NCI-H2171 treated with DMSO at 0.1 percent for 48 hours (cell line): ENCODE results near the gene GLB1L.

Experiments
- DNase-seq: peaks from one replicate; lab custom pipeline; 2025; lab: John Stamatoyannopoulos, UW

GLB1L gene

DNA sequence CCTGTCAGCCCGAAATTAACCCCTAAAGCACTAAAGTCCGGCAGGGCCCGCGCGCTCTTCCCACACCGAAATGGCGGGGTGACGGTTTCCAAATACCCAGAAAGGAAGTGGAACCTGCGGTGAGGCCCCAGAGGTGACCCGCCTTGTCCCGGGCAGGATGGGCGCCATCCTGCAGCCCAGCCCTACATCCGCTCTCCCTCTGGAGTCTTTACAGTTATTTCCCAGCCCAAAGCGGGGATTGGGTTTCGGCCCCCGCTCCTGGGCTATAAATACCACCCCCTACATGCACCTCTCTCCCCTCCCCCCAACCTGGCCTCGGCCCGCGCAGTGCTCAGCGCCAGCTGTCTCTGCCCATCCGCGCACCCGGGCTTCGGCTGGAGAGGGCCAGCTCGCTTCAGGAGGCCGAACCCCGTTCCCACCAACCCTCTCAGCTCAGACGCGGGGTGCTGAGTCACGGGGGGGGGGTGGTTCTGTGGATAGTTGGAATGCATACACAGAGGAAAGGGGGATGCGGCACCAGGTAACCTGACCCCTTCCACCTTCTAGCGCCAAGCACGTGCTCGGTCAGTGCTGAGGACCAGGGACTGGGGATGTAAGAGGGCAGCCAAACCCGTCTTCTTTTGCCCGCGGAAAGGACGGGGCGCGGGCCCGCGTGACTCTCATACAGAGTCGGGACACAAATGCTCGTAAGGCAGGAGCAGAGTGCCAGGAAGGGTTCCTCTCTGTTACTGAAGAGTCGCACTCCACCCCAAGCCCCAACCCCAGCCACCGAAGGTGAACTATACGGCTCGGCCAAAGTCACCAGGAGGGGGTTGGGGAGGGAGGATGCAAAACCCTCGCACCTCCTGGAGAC, 7.9 kb upstream of the GLB1L start, which contains the start of gene TUBA4B:
Gene TUBA4B (plus strand): TSS at position 344 of the 853 bp plus-strand sequence. CDS start 165 bp downstream, at position 509.
- DNase-seq = peak; percentile 68

DNA sequence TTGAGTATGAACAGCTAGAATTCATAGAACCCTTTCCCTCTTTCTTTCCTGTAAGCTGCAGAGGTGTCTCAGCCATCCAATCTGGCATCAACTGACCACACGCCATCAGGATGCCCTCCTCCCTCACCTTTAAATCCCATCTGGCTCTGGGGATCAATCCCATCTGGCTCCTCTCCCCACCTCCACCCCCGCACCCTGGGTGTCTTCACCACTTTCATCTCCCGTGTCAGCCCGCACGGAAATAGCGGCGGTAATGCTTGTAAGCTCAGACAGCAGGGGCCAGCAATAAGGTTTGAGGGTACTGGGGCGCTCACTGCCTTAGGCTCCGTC, 7.3 kb upstream of the GLB1L start:
- peak; percentile 58 for DNase-seq

DNA sequence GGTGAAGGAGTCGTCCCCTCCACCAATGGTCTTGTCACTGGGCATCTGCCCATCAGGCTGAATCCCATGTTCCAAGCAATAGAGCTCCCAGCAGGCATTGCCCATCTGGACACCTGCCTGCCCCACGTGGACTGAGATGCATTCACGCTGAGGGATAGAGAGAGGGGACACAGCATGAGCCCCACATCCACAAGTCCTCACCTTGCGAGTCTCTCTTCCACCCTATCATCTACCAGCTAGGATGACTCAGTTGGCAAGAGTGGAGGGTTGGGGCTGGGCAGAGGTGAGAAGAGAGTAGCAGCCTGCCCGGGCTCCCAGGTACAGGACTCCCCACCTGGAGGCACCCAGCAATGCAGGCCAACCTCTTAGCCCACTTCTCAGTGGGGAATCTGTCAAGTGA, 6.8 kb upstream of the GLB1L start:
- no peak for DNase-seq

DNA sequence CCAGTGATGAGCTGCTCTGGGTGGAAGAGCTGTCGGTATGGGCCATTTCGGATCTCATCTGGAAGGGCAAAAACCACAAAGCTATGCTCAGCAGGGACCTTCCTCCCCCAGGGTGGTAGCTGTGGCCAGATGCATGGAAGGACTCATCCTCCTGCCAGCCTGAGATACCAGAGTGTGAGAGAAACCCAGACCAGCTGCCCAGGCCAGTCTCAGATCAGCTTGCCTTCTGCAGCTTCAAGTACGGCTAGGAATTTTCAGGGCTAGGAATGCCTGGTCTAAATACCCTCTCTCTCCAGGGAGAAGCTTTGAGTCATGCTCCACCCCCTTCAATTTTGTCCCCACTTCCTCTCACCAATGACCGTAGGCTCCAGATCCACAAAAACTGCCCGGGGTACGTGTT, 6.4 kb upstream of the GLB1L start:
- DNase-seq = no peak

DNA sequence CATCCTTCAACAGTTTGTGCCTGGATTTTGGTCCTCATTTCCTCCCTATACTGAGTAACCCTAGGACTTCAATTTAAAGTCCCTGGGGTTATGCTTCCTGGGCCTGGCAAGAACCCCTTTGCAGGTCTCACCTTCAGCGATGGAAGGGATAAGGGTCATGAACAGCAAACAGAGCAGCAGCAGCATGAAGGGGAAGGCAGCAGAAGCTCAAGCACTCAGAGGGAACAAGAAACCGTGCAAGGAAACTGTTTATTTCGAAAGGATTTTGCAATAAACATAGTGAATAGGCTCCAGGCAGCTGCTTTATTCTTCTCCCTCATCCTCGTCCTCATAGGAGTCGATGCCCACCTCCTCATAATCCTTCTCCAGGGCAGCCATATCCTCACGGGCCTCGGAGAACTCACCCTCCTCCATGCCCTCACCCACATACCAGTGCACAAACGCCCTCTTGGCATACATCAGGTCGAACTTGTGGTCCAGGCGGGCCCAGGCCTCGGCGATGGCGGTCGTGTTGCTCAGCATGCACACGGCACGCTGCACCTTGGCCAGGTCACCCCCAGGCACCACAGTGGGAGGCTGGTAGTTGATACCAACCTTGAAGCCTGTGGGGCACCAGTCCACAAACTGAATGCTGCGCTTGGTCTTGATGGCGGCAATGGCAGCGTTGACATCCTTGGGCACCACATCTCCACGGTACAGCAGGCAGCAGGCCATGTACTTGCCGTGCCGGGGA, 5.0 kb upstream of the GLB1L start:
- no peak for DNase-seq

DNA sequence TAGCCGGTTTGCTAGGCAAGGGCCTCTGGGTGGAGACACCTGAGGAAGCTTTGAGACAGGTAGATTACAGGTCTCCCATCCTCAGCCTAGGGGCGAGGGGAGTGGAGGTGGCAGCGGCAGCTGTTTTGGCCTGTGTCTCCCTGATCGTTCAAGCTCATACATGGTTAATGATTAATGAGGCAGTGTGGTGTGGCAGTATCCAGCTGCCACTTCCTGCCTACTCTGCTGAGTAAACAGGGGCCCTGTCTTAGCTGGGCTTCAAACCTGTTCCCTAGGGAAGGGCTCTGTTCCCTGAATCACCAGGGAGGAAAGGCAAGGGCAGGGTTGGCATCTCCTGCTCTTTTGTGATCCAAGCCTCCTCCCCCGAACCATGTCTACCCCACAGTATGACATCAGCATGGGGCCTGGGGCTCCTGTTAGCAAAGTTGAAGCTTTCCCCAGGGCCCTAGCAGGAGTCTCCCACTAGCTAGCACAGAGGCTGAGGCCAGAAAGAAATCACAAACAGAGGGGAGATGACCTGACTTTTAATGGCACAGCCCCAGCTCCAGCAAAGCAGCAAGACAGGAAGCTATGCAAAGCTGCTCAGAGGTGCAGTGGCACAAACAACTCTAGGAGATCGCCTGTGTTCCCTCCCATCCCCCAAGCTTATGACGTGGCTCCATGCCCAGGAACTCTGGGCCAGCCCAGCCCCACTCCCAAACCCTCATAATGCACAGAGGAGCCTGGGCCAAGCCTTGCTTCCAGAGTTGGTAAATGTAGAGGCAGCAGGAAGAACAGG, 4.1 kb upstream of the GLB1L start:
- peak; percentile 96 for DNase-seq

DNA sequence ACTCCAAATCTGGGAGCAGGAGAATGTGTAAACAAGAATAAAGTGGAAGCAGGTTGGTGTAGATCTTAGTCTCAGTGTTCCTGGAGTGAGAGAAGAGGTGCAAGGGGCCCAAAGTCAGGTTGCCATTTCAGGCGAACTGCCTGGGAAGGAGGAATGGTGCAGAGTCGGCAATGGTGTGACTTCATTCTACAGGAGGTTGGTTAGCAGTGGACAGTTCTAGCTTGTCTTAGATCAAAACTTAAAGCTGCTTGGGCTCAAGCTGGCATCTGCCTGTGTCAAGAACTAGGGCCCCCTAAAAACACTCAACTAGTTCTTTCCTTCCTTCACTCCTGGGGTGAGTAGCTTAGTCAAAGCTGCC, 3.6 kb upstream of the GLB1L start:
- no peak for DNase-seq

DNA sequence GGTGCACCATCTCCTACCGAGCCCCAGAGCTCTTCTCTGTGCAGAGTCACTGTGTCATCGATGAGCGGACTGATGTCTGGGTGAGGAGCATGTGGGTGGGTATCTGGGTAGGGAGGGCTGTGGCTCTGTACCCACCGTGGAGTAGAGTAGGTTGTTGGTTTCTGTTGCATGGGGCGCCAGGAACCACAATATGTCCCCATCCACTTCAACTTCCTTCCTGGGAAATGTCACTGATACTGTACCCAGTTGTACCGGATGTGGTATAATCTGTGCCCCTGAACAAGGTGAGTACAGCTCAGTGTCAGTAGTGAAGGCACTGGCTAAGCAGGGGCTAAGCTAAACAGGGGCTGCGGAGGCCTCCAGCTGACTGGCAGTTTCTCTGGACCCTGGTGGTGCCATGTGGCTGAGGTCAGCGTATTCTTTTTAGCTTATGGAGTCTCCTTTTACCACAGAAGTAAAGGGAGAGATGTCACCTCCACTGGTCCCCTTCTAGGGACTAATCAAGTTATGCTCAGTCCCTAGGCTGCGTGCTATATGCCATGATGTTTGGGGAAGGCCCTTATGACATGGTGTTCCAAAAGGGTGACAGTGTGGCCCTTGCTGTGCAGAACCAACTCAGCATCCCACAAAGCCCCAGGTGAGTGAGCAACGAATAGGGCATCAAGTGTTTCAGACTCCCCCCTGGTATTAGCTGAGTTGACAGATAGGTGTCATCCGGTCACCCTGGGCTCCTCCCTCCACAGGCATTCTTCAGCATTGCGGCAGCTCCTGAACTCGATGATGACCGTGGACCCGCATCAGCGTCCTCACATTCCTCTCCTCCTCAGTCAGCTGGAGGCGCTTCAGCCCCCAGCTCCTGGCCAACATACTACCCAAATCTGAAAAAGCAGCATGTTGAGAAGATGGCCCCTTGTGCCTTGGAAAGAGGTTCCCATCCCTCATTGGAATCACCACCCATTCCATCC, 2.7 kb upstream of the GLB1L start:
- DNase-seq = no peak

DNA sequence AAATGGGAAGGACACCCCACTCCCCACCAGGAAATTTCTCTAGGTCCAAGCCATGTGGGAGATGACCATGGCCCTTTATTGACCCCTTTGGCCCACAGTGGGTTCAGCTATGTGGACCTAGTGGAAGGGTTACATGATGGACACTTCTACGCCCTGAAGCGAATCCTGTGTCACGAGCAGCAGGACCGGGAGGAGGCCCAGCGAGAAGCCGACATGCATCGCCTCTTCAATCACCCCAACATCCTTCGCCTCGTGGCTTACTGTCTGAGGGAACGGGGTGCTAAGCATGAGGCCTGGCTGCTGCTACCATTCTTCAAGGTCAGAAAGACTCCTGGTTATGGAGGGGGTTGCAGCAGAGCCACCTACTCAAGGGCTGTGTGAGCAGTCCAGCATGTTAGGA, 1.3 kb upstream of the GLB1L start:
- DNase-seq = no peak

DNA sequence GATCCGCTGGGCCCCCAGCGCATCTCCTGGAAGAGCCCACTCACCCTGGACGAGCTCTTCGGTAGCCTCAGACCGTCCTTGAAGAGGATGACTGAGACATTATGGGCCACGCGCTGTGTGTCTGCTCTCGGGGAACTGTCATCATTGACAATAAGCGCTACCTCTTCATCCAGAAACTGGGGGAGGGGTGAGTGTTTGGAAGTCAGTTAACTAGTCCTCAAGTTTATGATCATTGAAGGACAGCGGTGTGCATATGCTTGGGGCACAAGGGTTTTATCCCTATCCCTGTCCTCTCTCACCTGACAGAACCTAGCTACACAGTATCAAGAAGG, 621 bp upstream of the GLB1L start:
- no peak for DNase-seq

DNA sequence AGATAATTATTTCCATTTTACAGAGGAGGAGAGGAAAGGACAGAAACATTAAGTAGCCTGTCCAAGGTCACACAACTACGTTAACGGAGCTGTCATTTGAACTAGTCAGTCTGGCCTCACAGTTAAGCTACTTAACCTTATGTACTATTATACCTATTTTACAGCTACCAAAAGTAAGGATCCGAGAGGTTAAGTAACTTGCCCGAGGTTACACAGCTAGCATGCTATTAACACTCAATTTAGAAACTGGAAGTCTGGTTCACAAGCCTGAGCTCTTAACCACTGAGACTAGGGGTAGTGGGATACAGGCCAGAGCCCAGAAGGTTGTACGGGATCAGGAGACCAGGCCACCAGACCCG, 476 bp downstream of the GLB1L start:
- no peak for DNase-seq

DNA sequence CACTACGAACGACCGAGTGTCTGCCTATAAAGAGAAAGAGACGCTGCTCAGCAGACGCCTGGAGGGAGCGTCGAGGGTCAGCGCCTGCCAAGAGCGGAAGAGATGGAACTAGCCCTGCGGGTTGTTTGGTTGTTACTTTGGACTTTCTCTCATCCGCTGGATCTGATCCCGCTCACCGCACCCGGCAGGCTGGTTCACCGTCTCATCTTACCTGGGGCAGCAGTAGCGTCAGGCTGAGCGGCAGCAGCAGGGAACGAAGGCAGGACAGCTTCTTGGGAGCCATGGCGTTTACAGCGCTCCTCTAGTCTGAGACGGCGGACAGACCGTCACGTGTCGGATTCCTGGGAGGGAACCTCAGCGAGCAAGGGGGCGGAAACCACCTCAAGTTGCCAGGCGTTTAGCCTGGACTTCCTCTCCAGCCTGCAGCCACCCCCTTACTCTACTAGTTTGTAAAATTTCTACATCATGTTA, 1.9 kb downstream of the GLB1L start:
- DNase-seq = no peak

DNA sequence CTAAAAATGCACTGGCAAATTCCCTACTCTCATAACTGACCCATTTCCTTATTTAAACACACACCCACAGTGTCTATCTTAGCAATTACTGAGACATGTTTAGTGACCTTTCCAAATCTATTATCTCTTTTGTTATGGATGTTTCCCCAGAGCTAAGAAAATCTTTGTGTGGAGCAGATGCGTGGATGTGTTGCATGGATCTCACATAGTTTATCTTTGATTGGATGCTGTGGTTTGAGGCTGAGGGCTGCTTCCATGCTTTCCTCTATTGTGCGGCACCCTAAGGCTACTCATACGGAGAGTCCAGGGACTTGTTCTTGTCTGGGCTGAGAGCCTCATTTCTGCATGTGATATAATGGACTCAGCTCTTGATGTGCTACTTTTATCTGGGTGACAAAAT, 10.9 kb downstream of the GLB1L start:
- no peak for DNase-seq

DNA sequence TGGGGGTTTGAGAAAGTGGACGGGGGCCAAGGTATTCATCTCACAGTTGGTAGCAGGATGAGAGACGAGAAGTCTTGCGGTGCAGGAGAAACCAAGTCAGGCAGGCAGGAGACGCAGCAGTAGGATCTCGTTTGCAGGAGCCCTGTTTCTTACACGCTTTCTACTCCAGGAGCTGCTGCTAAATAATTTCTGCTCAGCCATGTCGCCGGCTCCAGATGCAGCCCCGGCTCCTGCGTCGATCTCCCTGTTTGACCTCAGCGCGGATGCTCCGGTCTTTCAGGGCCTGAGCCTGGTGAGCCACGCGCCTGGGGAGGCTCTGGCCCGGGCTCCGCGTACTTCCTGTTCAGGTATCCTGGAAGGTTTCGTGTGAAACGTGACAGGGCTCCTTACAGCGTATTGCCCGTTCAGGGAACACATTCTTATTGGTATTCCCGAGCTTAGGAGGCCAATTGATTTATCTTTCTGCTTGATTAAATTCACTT, 15.1 kb downstream of the GLB1L start:
- peak; percentile 63 for DNase-seq

DNA sequence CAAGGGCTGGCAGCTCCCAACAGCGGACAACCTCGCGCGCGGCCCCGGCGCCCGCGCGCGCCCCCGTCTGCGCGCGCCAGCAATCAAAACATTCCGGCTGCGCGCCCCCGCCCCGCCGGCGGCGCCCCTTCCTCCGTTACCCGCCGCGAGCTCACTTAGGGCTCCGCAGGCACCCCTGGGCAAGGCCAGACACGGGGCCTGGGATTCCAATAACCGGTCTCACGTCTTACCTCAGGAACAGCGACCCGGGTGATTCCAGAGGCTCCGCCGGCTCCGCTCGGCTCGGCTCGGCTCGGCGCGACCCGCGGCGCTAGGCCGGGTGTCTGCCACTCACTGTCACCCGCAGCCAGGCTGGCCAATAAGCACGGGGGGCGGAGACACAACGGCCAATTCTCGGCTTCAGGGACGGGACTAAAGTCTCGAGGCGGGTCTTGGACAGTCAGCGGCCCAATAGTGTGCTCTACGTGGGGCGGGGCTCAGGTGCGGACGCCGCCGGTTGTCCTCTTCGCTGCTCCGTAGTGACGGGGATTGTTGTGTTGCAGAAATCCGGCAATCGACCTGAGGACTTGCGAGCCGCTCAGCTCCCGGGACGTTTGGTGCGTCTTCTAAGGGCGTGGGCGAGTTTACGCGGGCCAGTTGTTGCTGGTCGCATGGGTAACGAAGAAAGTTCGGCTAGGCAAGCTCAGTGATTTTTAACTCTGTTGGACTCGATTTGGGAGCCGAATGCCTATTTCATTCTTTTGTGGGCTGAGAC, 15.8 kb downstream of the GLB1L start, which contains the start of the genes ANKZF1 and ATG9A:
Gene ANKZF1 (plus strand): TSS at position 502 of the 754 bp plus-strand sequence. CDS start 452 bp downstream, outside the sequence.
Gene ATG9A (minus strand): TSS at position 332 of the 754 bp plus-strand sequence. CDS start 1,612 bp downstream, outside the sequence.
- DNase-seq = peak; percentile 99

DNA sequence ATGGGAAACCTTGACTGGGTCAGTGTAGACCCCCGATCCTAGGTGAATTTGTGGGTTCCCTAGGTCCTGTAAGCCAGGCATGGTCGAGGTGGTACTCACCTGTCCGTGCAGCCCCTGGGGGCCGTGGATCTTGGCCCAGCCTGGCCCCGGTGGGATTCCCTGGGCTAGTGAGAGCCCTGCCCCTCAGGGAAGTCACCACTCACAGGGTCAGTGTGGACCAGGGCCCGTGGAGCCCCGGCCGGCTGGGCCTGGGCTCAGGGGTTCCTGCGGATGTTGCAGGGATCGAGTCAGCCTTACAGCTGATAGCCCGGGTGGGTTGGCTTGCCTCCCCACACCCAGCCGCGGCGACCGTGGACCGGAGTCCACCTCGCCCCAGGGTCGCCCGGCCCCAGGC, 16.3 kb downstream of the GLB1L start:
- no peak for DNase-seq

DNA sequence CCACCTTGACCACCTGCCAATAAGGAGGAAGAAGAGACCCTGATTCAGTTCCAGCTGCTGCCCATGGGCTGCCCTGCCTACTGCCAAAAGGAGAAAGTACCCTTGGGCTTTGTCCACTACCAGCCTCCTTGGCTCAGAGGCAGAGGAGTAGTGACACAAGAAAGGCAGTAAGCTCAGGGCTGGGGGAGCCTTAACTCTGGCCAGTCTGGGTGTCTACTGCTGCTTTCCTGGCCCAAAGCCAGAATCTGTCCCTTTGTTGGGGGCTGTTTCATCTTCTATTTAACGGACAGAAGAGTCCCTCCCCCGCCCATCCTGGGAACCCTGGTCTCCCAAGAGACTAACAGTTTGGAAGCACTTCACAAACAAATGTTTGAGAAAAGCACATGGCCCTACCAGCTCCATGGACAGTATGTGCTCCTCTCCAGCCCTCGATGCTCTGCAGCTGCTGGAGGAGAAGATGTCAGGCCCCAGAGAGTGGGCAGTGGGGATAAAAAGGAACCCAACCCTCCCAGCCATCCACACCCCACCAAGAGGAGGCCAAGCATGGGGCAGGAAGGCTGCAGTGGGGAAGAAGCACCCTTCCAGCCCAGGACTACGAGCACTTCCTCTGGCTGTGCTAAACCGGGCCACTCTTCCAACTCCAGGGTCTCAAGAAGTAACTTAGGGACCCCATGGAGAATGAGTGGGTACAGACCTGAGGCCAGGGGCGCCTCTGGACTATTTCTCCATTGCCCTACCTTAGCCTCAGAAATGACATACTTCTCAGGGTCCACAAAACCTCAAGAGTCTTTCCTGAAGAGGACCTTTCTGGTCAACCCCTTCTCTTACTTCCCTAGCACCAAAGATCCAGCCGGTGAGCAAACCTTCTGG, 17.0 kb downstream of the GLB1L start:
- DNase-seq = no peak

DNA sequence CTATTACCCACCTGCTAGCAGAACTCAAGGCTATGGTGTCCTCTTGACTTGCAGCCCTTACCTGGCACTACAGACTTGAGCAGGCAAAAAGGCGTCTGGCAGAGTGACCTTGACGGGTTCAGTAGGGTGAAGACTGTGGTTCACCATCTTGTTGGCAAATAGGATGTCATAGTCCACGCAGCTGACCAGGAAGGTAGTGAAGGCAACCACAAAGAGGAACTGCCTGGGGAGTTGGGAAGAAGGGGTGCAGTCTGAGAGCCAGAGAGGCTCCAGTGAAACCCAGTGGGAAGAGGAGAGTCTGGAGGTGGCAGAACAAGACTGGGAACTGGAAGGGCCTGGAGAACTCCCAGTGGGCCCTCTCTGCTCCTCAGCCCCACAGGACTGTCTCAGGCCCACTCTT, 19.9 kb downstream of the GLB1L start:
- DNase-seq = no peak

DNA sequence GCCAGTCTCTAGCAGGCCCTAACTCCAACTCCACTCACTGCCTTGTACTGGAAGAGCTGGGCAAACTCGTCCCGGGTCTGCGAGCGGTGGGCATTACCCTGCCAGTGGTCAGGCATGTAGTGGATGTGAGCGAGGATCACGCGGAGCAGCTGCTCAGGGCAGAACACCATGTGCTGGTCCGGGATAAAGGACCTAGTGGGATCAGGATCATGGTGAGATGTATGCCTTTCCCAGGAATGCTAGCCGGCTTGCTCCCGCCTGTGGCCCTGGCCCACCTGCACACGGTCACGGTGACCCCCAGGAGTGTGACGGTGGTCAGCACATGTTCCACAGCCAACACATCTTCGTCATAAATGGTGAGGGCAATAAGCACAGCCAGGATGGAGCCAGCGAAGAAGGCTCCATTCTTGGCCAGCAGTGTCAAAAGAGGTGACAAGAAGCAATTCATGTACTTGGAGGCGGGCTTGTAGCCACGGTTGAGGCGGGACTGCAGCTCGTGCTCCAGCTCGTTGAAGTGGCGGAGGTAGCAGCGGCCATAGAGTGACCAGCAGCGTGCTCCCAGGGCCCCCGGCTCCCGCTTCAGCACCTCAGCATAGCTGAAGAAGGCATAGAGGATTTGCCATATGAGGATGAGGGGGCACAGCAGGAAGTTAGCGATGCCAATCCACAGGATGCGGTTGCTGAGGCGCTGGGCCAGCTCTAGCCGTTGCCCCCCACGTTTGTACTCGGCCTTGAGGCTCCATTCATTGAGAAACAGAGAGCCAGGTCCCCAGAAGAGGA, 21.2 kb downstream of the GLB1L start:
- no peak for DNase-seq
